HG03103 (cell line): ENCODE results near the gene GPRC5A.

ENCODE experiments used
- ATAC-seq: cut with Tn5 transposase; IDR thresholded peaks from one replicate; pipeline ENCODE4 v1.9.1; 2021; ENCODE audit warnings: low read depth; ENCODE audit not compliant: unreplicated experiment

The GPRC5A gene

DNA sequence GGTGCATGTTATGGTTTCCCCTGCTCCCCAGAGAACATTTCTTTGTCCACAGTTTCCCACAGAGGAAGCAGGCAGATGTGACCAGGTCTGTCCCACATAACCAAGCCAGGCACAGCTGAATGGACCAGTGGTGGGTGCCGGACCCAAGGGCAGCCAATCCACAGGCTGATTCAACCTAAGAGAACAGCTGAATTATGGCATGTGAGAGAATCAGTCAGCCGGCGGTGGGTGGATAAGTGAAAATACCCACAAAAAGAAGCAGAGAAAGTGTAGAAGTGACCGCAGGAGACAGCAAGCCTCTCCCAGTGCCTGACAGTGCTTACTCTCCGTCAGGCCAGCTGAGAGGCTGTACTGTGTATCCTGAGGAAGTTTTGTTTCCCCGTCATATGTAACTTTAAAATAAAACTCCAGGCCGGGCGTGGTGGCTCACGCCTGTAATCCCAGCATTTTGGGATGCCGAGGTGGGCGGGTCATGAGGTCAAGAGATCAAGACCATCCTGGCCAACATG lies 45.7 kb downstream of the GPRC5A start:
- no peak for ATAC-seq

DNA sequence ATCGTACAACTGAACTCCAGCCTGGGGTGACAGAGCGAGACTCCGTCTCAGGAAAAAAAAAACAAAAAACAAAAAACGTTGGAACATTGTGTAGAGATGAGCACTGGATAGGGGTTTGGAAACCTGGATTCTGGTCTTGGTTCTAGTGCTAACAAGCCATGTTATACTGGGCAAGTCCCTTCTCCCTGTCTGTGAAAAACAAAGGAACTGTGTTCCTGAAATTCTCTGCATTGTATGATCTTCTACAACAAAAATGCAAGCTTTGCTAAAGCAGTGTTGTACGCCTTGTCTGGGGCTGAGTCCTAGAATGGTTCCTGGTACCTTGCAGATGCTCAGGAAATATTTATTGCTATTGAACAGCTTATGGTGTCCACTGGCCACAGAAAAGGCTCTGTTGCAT lies 47.2 kb downstream of the GPRC5A start:
- no peak for ATAC-seq

DNA sequence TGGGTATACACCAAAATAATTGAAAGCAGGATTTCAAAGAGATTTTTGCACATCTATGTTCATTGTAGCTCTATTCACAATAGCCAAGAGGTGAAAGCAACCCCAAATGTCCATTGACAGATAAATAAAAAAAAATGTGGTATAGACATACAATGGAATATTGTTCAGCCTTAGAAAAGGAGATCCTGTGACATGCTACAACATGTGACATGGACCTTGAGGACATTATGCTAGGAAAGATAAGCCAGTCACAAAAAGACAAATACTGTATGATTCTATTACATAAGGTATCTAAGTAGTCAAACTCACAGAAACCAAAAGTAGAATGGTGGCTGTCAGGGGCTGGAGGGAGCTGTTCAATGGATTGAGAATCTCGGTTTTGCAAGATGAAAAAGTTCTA lies 48.5 kb downstream of the GPRC5A start:
- ATAC-seq: no peak

DNA sequence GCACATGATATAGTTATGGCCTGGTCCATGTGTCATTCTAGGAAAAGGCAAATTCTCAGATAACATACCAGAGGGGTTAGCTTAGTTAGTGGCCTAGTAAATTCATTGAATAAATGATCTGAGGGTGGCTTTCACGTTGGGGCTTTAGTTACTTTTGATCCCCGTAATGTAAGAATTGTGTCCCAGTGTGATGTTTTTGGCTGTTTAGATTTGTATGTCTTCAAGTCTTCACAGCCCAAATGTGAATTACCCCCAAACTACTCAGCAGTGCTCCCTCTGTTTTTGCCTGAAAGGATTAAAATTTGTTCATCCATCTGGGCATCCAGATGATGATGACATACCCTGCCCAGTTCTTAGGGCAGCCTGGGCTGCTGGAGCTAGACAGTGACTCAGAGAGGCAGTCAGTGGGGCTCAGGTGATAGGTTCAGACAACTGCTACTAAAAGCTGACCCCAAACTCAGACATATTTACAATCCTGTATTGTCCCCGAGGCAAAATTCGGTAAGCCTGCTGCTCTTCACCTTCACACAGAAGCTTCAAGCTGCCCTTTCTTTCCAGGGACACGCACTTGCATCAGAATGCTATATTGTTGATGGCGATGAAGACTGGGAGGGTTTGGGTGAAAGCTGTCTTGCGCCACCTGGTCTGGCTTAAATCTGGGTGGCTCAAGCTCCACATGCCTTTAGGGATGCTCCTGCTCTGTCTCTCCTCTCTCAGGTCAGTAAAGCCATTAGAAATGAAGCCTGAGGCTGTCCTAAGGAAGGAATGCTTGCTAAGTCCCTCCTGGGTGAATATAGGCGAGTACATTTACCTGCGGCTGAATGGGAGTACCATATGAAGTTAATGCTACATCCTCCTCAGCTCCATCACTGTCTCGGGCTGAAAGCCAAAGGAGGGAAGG lies 50.3 kb downstream of the GPRC5A start:
- no peak for ATAC-seq

DNA sequence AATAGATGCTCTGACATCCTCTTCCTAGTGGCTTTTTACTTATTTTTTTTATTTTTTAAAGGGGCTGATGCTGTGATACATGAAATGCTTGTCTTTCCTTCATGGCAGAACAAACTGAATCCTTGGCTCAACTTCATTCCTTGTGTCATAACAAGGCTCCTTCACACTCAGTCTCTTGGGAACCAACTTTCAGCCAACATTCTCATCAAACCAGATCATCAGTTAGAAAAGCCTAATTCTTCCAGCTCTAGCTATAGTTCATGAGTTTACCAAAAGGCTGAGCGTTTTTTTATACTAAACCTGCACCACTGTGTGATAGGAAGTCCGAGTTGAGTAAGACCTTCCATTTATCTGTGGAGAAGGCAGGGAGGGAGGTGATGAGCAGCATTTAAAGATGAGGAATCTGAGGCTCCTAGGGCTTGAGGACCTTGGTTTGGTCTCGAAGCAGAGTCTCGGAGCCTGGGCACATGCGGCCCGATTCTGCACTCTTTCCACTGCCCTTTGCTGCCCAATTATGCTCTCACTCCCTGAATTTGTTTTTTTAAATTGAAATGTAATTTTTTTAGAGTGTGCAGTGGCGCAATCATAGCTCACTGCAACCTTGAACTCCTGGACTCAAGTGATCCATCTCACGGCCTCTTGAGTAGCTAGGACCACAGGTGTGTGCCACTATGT lies 52.4 kb downstream of the GPRC5A start:
- no peak for ATAC-seq

DNA sequence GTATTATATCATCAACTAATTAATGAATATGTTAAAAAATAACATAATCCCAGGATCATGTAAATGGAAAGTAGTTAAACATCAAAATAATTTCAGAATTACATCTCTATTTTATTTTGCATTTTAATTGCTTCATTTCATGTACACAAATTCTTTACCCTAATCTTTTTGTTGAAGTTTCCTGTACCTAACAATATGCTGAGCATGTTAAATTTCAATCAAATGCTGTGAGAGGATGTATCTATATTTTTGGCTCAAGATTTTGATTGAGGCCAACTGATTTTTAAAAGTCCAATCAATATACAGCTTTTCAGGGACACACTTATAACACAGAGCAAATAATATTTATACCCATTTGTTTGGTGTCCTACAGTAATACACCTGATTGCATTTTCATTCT lies 54.2 kb downstream of the GPRC5A start:
- ATAC-seq: no peak

DNA sequence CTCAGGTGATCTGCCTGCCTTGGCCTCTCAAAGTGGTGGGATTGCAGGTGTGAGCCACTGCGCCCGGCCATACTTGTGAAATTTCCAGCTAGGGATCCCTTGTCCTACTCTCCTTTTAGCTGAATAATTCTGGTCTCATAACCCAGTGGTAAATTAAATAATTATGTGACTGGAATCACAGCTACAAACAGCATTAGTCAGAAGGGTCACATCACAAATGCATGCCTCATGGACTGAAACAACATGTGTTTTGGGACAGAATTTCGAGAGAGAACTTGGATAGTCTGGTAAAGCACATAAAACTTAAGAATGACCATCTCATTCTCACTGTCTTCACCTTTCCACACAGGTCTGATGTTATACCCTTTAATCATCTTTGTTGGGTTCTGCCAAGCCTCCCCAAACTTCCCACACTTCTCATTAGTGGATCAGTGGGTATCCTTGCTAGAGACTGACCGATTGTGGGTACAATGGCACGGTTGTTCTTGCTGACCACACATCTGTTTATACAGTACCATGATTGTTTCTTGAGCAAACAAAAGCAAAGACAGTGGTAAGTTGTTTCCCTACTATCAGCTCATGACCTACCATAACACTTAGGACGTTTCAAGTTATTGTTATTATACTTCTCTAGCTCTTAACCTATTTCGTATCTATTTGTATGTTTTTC lies 55.5 kb downstream of the GPRC5A start:
- no peak for ATAC-seq

DNA sequence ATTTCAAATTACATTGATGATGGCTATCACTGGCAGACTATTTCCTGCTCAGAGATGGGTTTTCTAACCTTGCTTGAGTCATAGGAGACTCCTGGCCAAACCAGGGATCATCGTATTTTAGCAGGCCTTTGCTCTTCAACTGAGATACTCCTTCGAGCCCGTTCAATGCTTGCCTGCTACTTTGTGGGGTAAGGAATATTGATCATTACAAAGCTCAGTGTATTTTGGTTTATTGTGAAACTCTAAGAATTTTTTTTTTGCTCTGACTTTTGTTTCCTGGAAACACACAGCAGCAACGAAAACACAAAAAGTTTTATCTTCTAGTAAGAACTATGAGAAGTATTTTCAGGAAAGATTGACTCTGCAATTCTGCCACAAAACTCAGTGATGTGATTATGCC lies 56.5 kb downstream of the GPRC5A start:
- no peak for ATAC-seq

DNA sequence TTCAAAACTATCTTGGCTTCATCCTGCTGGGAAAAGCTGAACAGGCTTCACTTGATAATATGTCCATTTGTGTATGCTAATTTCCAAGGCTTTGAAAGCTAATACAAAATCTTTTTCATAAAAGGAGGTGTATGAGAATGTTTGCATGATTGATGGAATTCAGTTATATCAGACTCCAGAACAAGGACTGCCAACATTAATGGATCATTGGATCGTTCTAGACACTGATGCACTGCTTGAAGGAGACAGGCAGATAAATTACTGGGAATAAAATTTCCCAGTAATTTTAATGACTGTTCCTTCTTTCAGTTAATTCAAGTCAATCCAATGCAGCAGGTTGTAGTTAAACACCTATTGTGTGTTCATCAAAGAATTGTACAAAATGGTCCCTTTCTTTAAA lies 60.1 kb downstream of the GPRC5A start:
- ATAC-seq: no peak

DNA sequence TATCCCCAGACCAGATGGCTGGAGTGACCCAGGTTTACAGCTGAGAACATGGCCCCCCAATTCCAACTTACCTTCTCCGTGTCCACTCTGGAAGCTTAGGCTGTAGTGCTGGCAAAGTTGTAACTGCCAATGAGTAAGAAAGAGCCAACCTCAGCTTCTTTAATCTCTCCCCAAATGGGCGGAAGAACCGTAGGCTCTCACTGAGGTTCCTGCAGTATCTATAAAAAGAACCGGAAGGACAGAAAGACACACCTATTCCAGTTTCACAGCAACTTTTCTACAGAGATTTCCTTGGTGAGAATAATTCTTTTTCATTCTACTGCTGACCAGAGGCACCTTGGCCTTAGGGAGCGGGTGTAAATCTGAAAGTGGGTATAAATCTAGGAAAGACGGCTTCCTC lies 60.7 kb downstream of the GPRC5A start, which contains the start of gene GPRC5D:
TSS of gene GPRC5D (minus strand) at position 135 of the 400 bp plus-strand sequence. CDS start 1,786 bp downstream, outside the sequence.
- no peak for ATAC-seq

DNA sequence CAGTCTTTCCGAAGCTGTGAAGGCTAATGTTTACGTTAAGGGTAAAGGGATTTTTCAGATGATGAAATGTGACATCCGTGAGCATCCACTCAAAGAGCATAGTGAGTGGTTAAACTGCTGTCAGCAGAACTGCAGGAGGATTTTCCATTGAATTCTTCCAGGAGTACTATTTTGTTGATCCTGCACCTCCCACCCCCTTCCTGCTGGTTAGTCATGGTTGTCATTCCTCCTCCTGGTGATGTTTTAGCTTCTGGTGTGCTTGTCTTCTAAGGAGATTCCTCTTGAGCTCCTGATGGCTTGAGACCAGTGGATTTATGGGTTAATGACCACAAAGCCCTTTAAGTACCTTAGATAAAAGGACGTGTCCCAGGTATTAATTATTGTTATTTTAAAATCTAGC lies 63.0 kb downstream of the GPRC5A start:
- ATAC-seq: no peak

DNA sequence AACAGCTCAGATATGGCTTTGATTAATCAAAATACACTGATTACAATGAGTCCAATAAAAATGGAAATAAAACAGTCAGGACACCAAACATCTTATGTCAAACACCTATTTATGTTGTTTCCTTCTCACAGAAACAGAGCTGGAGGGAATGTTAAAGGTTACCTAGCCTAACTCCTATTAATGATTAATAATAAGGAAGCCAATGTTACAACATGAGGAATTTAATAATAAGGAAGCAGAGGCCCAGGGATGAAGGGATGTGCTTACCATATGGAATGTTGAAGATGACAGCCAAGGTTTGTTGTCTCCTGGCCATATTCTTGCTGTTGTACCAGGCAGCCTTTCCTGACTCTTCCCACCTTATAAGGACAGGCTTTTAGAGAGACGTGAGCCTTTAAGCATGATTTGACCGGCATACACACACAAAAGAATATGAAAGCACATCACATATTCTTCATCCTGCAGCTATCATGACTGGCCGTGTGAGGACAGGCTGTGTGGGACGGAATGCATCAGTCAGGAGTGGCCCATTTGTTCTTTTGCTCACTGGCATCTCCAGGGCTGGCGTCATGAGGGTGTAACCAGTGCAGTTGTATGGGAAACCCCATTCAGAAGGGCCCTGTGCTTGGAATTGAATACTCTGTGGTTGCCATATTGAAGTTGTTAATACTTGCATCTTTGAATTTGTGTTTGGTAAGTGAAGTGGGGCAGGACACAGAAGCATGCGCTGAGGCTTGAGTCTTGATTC lies 63.7 kb downstream of the GPRC5A start:
- ATAC-seq: no peak

DNA sequence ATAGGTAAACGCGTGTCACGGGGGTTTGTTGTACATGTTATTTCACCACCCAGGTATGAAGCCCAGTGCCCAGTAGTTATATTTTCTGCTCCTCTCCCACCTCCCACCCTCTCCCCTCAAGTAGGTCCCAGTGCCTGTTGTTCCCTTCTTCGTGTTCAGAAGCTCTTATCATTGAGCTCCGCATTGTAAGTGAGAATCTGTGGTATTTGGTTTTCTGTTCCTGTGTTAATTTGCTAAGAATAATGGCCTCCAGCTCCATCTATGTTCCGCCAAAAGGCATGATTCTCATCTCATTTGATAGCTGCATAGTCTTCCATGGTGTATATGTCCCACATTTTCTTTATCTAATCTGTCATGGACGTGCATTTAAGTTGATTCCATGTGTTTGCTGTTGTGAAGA lies 67.5 kb downstream of the GPRC5A start:
- no peak for ATAC-seq

DNA sequence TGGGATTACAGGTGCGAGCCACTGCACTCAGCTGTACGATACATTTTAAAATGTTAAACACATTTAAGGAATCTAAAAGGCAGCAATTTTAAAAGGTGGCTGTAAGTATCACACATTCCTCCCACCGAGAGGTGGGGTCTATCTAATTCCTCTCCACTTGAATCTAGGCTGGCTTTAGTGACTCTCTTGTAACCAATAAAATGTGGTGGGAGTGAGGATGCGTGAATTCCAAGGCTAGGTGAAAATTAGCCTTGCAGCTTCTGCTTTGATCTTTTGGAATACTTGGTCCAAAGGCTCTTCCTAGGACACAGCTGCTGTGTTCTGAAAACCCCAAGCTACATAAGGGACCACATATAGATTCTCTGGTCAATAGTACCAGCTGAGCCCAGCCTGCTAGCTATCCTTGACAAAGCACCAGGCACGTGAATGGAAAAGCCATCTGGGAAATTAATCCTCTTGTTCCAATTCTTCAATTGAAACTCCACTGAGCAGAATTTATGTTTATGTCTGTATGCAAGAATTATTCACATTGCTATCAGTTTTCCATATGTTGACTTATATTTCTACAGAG lies 69.4 kb downstream of the GPRC5A start:
- no peak for ATAC-seq

DNA sequence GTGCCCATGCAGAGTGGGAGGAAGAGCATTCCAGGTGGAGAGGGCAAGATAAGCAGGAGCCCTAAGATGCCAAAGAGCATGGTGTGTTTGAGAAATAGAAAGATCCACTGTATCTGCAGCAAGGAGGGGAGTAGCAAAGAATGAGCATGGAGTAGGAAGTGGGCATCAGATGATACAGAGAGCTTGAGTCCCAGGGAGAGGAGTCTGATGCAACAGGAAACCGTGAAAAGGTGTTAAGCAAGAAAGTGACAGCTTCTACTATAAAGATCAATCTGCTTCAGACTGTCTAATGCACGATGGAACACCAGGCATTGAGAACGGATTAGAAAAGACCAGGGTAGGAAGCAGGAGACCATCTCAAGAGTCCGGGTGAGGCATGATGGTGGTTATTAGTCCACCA lies 72.9 kb downstream of the GPRC5A start:
- ATAC-seq: no peak

DNA sequence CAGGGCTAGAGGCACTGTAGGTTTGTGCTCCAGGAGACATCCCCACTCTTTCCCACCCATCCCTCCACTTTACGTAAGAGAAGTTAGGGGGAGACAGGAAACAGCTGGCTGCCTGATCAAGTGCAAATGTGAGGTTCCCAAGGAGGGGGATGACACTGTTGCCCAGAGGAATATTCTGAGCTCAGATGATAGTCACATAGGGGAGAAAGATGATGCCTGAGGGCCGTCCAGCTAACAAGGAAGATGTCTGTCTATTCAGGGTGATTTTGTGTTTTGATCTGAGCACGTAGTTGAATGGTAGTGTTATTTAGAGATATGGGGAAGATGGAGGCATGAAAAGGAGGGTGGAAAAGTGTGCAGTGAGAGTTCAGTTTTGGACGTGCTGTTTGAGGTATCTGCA lies 74.5 kb downstream of the GPRC5A start:
- no peak for ATAC-seq
